Thoracic aorta (tissue), 2 donors: ENCODE data around the gene ADAMTS16. TPM values are rescaled to one million over a fixed set of nuclear protein-coding genes. Genes with fewer than 3 reads are reported as not detected.

ENCODE experiments used
- ATAC-seq: fragments of 150-250 bp; one replicate; pipeline ENCODE4 v1.8.0; 2017; ENCODE audit warnings: low read depth; ENCODE audit not compliant: insufficient number of reproducible peaks, low FRiP score
- DNase-seq: peaks from one replicate; pipeline ENCODE4 v3.0.0-alpha.2; 2020; ENCODE audit warnings: low spot score
- H3K27ac ChIP-seq, 2 donors: fragments of 200-600 bp; sonication (generic); 1 replicate in 1 of 2; 2 replicates in 1 of 2; pipeline ENCODE4 v1.5.1; 2016; ENCODE audit warnings: mild to moderate bottlenecking in 2 of 2, moderate library complexity in 2 of 2
- H3K27me3 ChIP-seq: fragments of 200-600 bp; sonication (generic); replicated peaks from 2 replicates; pipeline ENCODE4 v1.6.0; 2016; ENCODE audit warnings: mild to moderate bottlenecking; ENCODE audit not compliant: insufficient read depth
- H3K36me3 ChIP-seq: fragments of 200-600 bp; sonication (generic); one replicate; pipeline ENCODE4 v1.5.1; 2016
- H3K4me1 ChIP-seq, 2 donors: fragments of 200-600 bp; sonication (generic); 1 replicate in 1 of 2; 2 replicates in 1 of 2; pipeline versions ENCODE4 v1.5.1 to v1.6.0; 2016; ENCODE audit warnings: low read depth in 2 of 2, mild to moderate bottlenecking in 1 of 2; ENCODE audit not compliant: control insufficient read depth in 1 of 2
- H3K4me3 ChIP-seq: fragments of 200-600 bp; sonication (generic); 2 replicates; pipeline ENCODE4 v1.5.1; 2016; ENCODE audit warnings: mild to moderate bottlenecking
- H3K9me3 ChIP-seq: fragments of 200-600 bp; sonication (generic); 2 replicates; pipeline ENCODE4 v1.5.1; 2016
- total RNA-seq, 2 donors: library from RNA; depleted of rRNA; stranded (reverse); fragments of >200 nt; gene quantifications; one replicate each; pipeline versions ENCODE4 v1.1.0 to v1.2.3, GENCODE V29; 2016
- TF ChIP-seq, protein P1 (sequence below): fragments of 200-600 bp; sonication (generic); IDR thresholded peaks from one replicate; pipeline ENCODE4 v1.5.1; 2019; ENCODE audit warnings: antibody characterized with exemption

Gene ADAMTS16
- total RNA-seq, 2 donors from 2014 or later, result not detected

DNA sequence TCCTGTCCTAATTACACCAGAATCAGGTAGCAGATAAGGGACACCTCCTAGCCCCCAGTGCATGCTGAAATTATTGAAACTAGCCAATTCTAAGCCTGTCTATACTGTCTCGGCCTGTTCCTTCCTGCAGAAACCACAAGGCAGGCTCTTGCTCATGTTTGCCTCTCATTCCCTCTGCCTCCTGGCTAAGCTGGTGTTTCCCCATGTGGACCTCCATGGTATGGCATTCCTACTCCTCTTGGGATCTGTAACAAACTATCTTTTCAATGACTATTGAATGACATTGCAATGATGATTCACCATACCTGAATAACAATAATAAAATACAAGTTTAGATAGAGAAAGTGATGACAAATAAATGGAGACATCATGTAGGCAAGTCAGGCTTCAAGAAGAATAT, 35.6 kb upstream of the ADAMTS16 start:
- H3K9me3 ChIP-seq, result no peaks in the 10 kb centered on the region
- no peak for DNase-seq

DNA sequence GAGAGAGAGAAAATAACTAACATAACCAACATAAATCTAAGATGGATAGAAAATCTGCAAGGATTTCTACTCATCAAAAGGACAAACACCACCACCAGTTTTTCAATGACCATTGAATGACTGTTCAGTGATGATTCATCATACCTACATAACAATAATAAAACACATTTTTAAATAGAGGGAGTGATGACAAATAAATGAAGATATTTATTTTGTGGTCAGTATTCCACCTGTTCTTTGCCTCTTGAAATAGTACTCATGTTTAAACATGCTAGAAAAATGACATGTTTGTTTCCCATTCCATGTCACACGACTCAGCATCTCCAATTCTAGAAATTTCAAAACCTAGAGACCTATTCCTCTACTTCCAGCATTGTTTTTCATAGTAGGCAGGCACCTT, 34.6 kb upstream of the ADAMTS16 start:
- Histone ChIP-seq H3K27ac (no peak overlapping the region), H3K36me3 (no peaks in the 10 kb centered on the region), H3K4me3 (no peak overlapping the region), H3K4me1 (no peaks in the 10 kb centered on the region), H3K9me3 (no peaks in the 10 kb centered on the region), H3K27me3 (no peaks in the 10 kb centered on the region)
- ATAC-seq, result no peak
- TF ChIP-seq, protein P1, sequence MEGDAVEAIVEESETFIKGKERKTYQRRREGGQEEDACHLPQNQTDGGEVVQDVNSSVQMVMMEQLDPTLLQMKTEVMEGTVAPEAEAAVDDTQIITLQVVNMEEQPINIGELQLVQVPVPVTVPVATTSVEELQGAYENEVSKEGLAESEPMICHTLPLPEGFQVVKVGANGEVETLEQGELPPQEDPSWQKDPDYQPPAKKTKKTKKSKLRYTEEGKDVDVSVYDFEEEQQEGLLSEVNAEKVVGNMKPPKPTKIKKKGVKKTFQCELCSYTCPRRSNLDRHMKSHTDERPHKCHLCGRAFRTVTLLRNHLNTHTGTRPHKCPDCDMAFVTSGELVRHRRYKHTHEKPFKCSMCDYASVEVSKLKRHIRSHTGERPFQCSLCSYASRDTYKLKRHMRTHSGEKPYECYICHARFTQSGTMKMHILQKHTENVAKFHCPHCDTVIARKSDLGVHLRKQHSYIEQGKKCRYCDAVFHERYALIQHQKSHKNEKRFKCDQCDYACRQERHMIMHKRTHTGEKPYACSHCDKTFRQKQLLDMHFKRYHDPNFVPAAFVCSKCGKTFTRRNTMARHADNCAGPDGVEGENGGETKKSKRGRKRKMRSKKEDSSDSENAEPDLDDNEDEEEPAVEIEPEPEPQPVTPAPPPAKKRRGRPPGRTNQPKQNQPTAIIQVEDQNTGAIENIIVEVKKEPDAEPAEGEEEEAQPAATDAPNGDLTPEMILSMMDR, result no peak
- DNase-seq, result no peak

More for the DNA sequence above, 35.6 kb upstream of the ADAMTS16 start:
- ATAC-seq, result no peak
- Histone ChIP-seq H3K36me3 (no peaks in the 10 kb centered on the region), H3K4me1 (no peaks in the 10 kb centered on the region), H3K4me3 (no peak overlapping the region), H3K27me3 (no peaks in the 10 kb centered on the region), H3K27ac (no peak overlapping the region)
- TF ChIP-seq, protein P1, result no peak

DNA sequence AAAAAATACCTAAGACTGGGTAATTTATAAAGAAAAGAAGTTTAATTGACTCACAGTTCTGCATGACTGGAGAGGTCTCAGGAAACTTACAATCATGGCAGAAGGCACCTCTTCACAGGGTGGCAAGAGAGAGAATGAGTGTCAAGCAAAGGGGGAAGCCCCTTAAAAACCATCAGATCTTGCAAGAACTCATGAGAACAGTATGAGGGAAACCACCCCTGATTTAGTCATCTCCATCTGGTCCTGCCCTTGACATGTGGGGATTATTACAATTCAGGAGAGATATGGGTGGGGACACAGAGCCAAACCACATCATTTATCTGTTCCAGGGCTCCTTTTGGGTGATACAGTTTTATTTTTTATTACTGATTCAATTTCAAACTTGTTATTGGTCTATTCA, 23.2 kb upstream of the ADAMTS16 start:
- no peak overlapping the region for H3K4me3 ChIP-seq
- no peaks in the 10 kb centered on the region for H3K4me1 ChIP-seq
- H3K9me3 ChIP-seq, result no peaks in the 10 kb centered on the region
- H3K27ac ChIP-seq, result no peak overlapping the region
- ATAC-seq (no peak), DNase-seq (no peak)
- H3K27me3 ChIP-seq, result no peaks in the 10 kb centered on the region
- no peaks in the 10 kb centered on the region for H3K36me3 ChIP-seq
- TF ChIP-seq, protein P1, result no peak

DNA sequence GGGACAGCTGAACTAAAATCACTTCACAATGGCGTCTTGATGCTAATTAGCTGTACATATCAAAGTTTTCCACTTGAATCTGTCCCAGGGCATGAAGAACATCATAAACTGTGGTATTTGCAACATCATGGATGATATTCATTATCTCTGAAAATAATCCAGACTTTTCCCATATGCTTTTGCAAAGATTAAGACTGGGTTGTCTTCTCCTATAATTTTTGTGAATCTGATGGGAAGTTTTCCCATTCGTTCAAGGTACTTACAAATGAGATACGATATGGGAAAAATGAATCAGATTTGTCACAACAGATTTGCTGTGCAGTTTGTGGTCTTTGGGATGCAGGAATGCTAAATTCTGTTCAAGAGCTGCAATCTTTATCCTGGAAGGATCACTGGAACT, 17.4 kb upstream of the ADAMTS16 start:
- Histone ChIP-seq H3K27me3 (no peaks in the 10 kb centered on the region), H3K4me3 (no peak overlapping the region), H3K27ac (no peak overlapping the region), H3K4me1 (no peaks in the 10 kb centered on the region), H3K9me3 (no peaks in the 10 kb centered on the region), H3K36me3 (no peaks in the 10 kb centered on the region)
- DNase-seq (no peak), ATAC-seq (no peak)
- TF ChIP-seq, protein P1, result no peak

DNA sequence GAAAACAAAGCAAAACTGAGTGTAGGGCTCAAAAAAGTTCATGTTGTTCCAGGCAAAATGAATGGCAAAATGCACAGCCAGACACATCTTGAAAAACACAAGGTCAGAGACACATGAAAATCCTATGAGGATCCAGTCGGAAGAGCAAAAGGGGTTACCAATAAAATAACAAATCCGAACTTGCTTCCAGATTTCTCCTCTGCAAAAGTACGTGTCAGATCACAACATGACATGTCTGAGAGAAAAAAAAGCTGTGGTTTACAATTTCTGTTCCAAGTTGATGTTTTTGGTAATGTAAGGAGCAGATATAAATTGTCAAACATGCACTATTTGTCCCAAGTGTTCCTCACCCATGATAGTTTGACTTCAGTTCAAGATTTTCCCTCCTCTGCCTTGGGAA, 15.9 kb upstream of the ADAMTS16 start:
- Histone ChIP-seq H3K4me1 (no peaks in the 10 kb centered on the region), H3K9me3 (no peaks in the 10 kb centered on the region), H3K27ac (no peak overlapping the region), H3K36me3 (no peaks in the 10 kb centered on the region), H3K4me3 (no peak overlapping the region), H3K27me3 (no peaks in the 10 kb centered on the region)
- ATAC-seq (no peak), DNase-seq (no peak)
- TF ChIP-seq, protein P1, result no peak
